GM19438 (cell line): ENCODE results near the gene SLC25A17.
A peak's percentile ranks its signal among the peaks of the same experiment; 100 is the strongest.
"Not testable (repeated sequence)": the region's sequence is repeated elsewhere in the genome, so short reads cannot be mapped to it uniquely, and the experiment has no call there.

Experiments used
- ATAC-seq: cut with Tn5 transposase; IDR thresholded peaks from one replicate; pipeline ENCODE4 v1.9.1; 2021; ENCODE audit warnings: low read depth; ENCODE audit not compliant: unreplicated experiment

Gene SLC25A17

DNA sequence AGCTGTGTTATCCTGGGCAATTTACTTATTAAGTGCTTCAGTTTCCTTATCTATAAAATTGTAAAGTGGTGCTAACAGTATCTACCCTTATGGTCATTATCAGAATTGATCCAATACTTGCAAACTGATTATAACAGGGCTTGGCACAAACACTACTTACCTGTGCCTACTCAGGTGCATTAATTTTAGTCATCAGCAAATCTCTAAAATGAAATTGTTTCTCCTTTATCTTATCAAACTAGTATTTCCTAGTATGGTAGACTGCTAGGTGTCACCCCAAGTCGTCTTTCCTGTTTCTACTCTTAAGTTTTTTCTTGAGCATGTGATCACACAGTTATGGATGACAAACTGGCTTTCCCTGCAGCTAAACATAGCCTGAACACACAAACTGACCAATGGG lies 4.3 kb upstream of the SLC25A17 start:
- no peak for ATAC-seq

DNA sequence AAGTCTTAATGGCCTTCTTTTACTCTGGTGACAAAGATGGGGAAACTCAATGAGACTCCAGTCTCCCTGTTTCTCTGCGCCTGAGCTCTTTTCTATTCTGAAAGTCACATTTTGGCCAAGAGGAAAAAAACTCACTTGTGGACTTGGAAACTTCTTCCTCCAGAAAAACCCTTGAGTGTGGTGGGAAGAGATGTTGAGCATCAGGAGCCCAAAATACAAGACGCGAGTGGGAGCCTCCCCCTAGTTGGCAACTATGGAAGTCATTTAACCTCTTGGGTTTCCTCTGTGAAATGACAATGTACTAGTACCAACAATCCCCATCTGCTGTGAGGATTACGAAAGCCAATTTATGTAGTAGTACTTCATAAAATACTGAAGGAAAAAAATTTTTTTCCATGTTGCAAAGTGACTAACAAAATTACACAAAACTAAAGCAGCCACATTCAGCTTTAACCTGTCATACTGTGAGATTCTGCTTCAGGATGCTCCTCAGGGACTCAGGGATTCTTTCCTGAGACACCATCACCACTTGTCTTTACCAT lies 524 bp upstream of the SLC25A17 start:
- no peak for ATAC-seq

DNA sequence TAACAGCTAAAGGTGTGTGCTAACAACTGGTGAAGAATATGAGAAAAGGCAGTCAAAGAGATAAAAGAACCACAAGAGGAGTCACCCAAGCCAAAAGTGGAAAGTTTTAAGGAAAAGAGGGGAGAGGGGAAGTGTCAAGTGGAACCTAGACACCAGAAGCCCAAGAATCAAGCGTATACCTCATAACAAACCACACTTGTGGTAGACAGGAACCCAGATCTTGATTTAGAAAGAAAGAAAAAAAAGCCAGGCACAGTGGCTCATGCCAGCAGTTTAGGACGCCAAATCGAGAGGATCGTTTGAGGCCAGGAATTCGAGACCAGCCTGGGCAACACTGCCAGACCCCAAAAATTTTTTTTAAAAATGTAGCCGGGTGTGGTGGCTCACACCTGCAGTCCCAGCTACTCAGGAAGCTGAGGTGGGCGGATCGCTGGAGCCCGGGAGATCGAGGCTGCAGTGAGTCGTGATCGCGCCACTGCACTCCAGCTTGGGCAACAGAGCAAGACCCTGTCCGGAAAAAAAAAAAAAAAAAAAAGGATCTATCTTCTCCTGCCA lies 877 bp downstream of the SLC25A17 start:
- ATAC-seq, result peak; percentile 17

DNA sequence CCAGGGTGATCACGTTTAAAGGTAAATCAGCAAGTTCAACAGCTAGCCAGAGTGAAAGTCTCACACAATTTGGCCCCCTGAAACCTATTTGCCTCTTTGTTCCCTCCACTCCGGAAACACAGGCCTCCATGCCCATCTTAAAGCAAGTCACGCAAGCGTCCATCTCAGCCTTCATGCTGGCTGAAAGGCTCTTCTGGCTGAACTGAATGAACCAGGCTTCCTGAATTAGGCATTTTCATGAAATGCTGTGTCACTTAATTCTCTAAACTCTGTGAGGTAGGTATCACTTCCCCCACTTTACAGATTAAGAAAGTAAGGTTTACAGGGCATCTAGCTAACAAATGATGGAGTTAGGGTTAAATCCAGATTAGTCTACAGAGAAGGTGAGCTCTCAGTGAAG lies 1.4 kb downstream of the SLC25A17 start:
- ATAC-seq, result no peak

DNA sequence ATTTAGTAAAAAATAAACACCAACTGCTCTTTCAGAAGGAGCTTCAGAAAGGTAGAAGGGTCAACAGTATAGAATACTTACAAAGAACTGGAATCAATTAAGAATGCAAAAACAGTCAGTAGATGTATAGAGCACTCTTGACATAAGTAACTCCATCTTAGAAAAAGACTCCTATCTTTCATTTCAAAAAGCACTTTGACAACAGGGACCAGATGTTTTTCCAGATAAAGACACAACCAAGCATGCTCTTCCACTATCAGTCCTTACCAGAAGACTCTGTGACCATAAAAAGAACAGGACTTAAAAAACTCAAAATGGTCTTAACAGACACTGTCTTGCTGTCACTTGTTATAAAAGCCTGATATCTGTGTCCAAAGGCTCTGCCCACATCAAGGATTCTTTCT lies 5.2 kb downstream of the SLC25A17 start:
- ATAC-seq, result no peak

DNA sequence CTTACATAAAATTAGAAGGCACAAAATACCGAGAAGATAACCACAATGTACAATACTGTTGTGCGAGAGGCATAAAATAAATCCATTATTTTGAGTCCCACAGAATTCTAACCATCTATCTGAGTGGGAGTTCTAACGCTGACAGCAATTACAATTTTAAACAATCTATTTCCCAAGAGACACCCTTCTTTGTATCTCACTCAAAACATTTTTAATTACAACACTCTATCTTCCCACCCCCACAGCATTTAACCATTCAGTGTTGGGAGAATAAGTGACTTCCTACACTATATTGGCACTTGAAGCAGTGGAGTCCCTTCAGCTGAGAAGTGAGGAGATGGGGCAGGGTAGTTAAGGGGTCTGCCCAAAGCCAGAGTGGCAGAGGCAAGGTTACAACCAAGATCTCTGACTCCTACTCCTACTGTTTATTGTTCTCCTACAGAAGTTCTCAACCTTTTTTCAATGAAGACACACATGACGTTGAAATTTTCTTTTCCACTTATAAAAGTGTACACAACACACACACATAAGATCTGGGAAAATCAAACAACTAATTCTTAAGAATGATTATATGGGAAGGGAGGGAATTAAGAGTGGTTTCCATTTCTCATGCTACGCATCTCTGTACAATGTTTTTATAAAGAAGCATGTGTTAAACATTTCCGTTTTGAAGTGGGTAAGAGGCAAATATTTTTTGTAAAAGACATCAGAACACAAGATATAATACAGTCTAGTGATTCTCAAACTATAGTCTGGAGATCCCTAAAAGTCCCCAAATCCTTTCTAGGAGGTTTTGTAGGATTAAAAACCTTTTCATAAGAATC lies 10.9 kb downstream of the SLC25A17 start:
- ATAC-seq, result no peak

DNA sequence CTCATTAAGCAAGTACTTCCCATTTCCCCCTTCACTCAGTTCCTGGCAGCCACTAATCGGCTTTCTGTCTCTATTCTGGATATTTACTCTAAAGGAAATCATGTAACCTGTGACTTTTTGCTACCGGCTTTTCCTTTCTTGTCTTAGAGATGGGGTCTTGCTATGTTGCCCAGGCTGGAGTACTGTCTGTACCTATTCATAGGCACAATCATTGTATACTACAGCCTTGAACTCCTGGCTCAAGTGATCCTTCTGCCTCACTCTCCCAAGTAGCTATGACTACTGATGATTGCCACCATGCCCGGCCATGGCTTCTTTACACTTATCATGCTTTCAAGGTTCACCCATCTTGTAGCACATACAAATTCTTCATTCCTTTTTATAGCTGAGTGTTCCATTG lies 12.4 kb downstream of the SLC25A17 start:
- ATAC-seq, result no peak

DNA sequence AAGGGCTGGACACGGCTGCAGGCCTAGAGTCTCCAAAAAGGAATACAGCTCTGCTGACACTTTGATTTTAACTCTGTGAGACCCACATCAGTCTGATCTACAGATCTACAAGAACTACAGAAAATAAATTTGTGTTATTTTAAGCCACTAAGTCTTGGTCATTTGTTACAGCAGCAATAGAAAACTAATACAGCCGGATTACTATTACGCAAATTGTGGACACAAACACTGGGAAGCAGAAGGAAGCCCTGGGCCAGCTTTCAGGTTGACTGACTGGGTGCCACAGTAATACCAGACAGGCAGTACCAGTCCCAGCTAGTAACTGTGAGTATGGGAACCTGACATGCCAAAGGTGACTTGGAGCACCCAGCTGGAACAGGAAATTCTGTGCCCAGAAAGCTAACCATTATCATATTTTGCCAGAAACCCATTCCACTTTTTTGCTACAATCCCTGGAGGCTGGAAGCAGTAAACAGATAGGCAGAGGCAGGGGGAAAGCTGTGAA lies 13.4 kb downstream of the SLC25A17 start:
- no peak for ATAC-seq

DNA sequence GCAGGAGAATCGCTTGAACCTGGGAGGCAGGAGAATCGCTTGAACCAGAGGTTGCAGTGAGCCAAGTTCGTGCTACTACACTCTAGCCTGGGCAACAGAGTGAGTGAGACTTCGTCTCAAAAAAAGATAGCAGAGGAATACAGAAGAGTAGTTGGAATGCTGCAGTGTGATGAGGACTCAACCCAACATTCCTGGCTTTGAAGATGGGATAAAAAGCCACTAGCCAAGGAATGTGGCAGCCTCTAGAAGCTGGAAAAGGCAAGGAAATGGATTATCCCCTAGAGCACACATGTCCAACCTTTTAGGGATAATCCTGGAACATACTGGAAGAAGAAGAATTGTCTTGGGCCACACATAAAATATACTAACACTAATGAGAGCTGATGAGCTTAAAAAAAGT lies 13.9 kb downstream of the SLC25A17 start:
- ATAC-seq, result no peak

DNA sequence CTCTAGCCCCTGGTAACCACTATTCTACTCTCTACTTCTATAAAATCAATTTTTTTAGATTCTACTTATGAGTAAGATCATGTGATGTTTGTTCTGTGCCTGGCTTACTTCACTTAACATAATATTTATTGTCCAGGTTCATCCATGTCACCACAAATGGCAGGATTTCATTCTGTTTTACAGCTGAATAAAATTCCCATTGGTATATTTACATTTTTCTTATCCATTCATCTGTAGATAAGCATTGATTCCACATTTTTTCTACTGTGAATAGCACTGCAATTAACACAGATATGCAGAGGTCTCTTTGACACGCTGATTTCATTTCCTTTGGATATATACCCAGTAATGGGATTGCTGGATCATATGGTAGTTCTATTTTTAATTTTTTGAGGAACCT lies 15.8 kb downstream of the SLC25A17 start:
- ATAC-seq, result no peak

DNA sequence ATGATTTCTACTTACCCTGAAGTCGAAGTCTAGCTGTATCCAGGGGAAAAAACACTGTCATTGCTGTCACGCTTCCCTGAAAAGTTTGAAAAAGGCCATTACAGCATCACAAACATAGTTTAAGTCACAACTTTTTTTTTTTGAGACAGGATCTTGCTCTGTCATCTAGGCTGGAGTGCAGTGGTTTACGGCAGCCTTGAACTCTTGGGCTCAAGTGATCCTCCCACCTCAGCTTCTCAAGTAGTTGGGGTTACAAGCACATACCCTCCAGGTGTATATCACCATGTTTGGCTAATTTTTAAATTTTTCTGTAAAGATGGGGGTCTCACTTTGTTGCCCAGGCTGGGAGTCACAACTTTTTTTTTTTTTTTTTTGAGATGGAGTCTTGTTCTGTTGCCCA lies 20.1 kb downstream of the SLC25A17 start:
- no peak for ATAC-seq

DNA sequence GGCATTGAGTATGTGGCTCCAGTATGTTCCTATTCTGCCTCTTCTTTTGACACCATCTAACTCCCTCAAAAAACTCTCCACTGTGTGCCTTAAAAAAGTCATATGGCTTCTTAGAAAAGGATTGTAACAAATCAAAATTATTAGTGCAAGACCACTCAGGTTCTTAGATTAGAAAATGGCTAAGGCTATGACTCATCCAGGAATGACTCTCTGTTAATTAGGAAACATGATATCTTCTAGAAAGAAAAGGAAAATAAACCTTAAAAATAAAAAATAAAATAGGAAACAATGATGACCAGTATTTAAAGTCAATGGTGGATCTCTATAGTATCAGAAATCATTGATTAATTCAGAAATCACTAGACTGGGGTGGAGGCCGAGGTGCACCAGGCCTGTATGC lies 21.7 kb downstream of the SLC25A17 start:
- no peak for ATAC-seq

DNA sequence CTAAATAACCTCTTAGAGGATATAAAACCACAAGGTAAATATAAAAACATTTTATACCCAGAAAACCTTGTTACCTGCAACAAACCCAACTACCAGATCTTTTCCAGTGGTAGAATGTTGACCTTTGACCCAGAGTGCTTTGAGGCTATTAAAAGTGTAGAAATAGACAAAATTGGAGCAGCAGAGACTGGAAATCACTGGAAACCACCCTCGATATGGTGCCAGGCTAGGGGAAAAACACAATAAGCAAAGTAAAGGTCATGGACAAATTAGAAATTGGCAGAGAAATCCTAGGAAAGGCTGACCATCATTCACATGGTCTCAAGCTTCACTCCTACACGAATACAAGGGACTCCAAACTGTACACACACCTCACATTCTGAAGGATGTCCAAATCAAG lies 26.7 kb downstream of the SLC25A17 start:
- no peak for ATAC-seq

DNA sequence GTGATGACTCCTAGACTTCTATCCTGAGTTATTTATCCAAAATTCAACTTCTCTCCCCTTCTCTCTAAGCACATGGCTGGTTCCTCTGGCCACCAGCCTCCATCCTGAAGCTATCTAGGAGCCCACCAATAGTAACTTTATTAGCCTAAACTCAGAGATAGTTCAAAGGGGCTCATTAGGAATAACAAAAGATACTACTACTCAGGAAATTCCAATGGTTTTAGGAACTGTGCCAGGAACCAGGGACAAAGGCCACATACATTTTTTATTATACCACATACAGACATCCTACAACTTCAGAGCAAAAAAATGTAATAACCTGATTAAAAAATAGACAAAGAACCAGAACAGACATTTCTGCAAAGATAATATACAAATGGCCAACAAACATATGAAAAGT lies 27.9 kb downstream of the SLC25A17 start:
- ATAC-seq, result no peak

DNA sequence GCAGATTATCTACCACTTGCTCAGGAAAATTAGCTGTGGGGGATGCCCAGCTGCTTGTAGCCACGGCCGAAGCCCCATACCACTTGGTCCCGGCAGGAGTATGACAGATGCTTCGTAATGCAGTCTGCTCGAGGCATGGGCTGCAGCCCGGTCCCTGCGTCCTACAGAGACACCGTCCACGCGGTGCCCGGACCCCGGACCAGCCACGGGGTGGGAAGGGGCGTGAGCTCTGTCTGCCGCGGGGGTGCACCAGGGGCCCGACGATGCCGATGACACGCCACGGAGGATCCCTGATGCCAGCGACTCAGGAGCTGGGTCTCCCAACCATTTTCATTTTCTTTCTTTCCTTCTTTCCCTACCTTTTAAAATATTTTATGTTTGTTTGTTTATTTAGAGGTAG lies 30.0 kb downstream of the SLC25A17 start:
- ATAC-seq, result no peak

DNA sequence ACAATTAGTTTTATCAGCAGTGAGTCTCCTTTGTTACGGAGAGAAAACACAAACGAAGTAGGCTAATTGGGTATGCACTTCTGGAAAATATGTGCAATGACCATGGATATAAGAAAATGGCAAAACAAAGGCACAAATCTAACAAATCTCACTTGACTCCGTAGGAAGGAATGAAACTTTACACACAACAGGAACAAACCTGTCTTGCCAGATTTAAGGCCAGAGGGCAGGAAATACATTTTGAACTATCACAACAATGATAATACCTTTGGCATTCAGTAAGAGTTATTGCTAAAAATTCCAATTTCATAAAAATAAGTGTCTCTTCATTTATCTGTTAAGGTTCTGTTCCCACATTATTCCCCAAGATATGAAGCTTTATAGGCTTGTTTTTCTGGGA lies 36.6 kb downstream of the SLC25A17 start:
- no peak for ATAC-seq

DNA sequence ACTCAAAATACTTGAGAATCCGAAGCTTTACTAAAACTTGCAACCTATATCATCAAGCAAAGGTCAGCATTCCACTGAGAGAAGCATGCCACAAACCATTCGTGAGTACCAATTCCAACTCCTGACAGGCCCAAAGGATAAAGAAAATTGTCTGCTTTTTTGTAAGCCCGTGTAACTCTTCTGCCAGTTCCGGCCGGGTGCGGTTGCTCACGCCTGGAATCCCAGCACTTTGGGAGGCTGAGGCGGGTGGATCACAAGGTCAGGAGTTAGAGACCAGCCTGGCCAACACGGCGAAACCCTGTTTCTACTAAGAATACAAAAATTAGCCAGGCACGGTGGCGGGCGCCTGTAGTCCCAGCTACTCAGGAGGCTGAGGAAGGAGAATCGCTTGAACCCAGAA lies 37.4 kb downstream of the SLC25A17 start:
- ATAC-seq, result not testable (repeated sequence)

DNA sequence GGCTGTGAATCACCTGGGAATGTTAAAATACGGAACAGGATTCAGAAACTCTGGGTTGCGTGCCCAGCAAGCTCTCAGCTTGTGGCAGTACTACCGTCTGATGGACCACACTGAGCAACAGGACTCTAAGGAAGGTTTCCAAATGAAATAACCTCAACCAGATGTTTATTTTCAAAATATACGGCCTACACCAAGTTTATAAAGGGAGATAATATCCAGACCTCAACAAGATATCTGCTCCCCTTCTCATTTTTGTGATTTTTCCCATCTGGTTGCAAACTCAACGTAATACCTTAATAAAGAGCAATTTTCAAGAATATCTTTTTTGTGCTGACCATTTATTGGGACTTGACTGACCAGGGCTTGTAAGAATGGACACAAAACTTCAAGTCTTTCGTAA lies 49.4 kb downstream of the SLC25A17 start:
- no peak for ATAC-seq

DNA sequence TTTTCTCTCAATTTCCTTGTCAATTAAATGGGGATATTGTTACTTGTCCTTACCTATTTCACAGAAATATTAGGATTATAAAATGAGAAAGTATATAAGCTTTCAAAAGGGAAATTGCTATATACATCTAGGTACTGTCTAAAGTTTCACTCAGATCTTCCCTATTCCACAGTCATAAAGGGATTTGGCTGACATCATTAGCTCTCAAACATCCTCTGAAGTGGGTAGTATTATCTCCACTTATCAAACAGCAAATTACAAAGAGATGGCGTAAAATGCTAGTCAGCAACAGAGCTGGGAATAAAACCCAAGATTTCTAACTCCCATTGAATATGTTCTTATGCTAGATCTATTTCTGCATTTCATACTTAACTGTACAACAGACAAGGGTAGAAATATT lies 50.9 kb downstream of the SLC25A17 start:
- no peak for ATAC-seq

DNA sequence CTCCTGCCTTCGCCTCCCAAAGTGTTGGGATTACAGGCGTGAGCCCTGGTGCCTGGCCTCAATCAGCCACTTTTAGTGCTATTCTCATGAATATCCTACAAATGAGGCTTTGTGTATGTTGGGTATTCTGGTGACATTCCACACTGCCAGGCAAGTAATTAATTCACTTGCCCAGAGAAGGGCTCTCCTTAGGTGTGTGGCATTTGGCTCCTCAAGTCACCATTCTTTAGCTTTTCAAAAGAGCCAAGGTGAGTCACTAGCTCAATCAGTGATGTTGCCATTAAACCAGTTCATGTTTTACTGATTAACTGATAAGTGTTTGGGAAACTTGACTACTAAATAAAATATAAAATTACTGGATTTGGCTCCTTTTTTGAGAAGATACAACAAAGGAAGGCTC lies 52.2 kb downstream of the SLC25A17 start:
- ATAC-seq, result no peak

DNA sequence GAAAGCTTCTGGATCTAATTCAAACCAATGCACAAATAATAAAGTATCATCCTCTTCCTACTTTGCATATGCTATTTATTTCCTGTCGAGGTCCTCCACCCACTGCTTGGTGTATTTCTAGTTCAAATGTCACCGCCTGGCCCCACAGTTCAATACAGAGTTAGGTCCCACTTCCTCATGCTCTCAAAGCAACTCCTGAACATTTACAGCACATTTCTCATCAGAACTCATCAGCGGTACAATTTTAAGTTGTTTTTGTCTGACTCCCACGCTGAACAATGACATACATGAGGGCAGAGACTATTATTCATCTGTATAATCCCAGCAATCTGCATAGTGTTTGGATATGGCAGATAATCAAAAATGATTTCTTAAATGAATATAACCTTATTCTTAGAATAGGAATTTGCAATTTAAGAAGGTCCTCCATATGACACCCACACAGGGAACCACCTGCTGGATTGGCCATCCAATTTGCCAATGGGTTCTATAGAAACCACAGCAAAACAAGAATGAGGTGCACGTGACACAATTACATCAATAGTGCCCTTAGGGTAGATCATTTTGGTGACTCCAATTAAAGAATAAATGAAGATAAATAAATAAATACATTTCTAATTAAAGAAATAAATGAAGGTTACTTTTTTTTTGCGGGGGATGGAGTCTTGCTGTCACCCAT lies 54.2 kb downstream of the SLC25A17 start:
- no peak for ATAC-seq
